HCT116 (cell line): Measurements from ENCODE around the gene DNASE1L3. TPM values are rescaled to one million over a fixed set of nuclear protein-coding genes. Genes with fewer than 3 reads are reported as not detected.

Experiments used
- ATAC-seq: fragments of 200-7000 bp; cut with Tn5 transposase; 2 replicates; pipeline ENCODE4 v1.9.1; 2020; ENCODE audit warnings: mild to moderate bottlenecking, moderate library complexity
- BruUV-seq: library from RNA; stranded (reverse); fragments of 400-500 nt; replicated peaks from 2 replicates; lab custom pipeline; 2021; lab: Mats Ljungman, UMichigan
- CTCF ChIA-PET: fragments of 300-600 bp; sonication (Branson Sonifier 250); formaldehyde crosslinking; loops from one replicate; lab custom pipeline; 2021; ENCODE audit warnings: antibody characterized with exemption; lab: Charles Lee
- POLR2A ChIA-PET: fragments of 300-600, 350-600 bp; sonication (Branson Sonifier 250); formaldehyde crosslinking; loops from one replicate; lab custom pipeline; 2021; ENCODE audit warnings: antibody characterized with exemption; lab: Charles Lee
- RAD21 ChIA-PET, 2 experiments: fragments of 300-600 bp; sonication (Branson Sonifier 250); formaldehyde crosslinking; loops; one replicate each; lab custom pipeline; 2023; ENCODE audit warnings: low total read pairs in 2 of 2; ENCODE audit not compliant: uncharacterized antibody in 2 of 2, unreplicated experiment in 2 of 2, low non-redundant PET in 1 of 2; lab: Charles Lee
- DNase-seq: peaks from one replicate; pipeline ENCODE4 v3.0.0-alpha.2; 2010; ENCODE audit warnings: low read depth, low spot score
- H2AFZ ChIP-seq: fragments of 200-600 bp; shearing (Covaris generic), sonication (generic); 2 replicates; pipeline ENCODE4 v1.6.1; 2017; ENCODE audit warnings: low read depth, mixed run types, mixed read lengths, antibody characterized with exemption, low read length; ENCODE audit not compliant: poor library complexity, severe bottlenecking
- H3K27ac ChIP-seq: 2 replicates; pipeline ENCODE4 v1.5.1; 2012; ENCODE audit warnings: low read depth, low read length
- H3K27me3 ChIP-seq: fragments of 200-600 bp; sonication (generic); 2 replicates; pipeline ENCODE4 v1.6.1; 2016; ENCODE audit warnings: mixed run types, low read length, mixed read lengths; ENCODE audit not compliant: insufficient read depth
- H3K36me3 ChIP-seq, 2 experiments: fragments of 200-500 bp in 1 of 2; fragments of 200-600 bp in 1 of 2; sonication (Bioruptor generic) in 1 of 2; sonication (generic) in 1 of 2; 2 replicates each; pipeline versions ENCODE4 v1.5.1 to v1.6.1; 2014 to 2016; ENCODE audit warnings: low read length in 2 of 2, inconsistent platforms in 1 of 2, mixed read lengths in 1 of 2, mixed run types in 1 of 2; ENCODE audit not compliant: insufficient read depth in 2 of 2, control insufficient read depth in 1 of 2
- H3K4me1 ChIP-seq, 2 experiments: fragments of 200-600 bp in 1 of 2; sonication (generic) in 1 of 2; 2 replicates each; pipeline versions ENCODE4 v1.5.1 to v1.6.1; 2012 to 2017; ENCODE audit warnings: low read length in 2 of 2, inconsistent platforms in 1 of 2, mild to moderate bottlenecking in 1 of 2, mixed read lengths in 1 of 2, mixed run types in 1 of 2, moderate library complexity in 1 of 2; ENCODE audit not compliant: insufficient read depth in 2 of 2, control insufficient read depth in 1 of 2
- H3K4me2 ChIP-seq: fragments of 200-600 bp; sonication (generic); 2 replicates; pipeline ENCODE4 v1.6.1; 2017; ENCODE audit warnings: mixed run types, low read length, mixed read lengths
- H3K4me3 ChIP-seq, 2 experiments: fragments of 200-600 bp in 1 of 2; sonication (generic) in 1 of 2; replicated peaks in 1 of 2; 2 replicates each; pipeline ENCODE4 v1.5.1; 2011 to 2016; ENCODE audit warnings: low read length in 2 of 2, control low read depth in 1 of 2, low read depth in 1 of 2, mild to moderate bottlenecking in 1 of 2, mixed read lengths in 1 of 2, mixed run types in 1 of 2
- H3K79me2 ChIP-seq: fragments of 200-600 bp; sonication (generic); 2 replicates; pipeline ENCODE4 v1.6.1; 2017; ENCODE audit warnings: mild to moderate bottlenecking, mixed run types, low read length, moderate library complexity, mixed read lengths; ENCODE audit not compliant: insufficient read depth
- H3K9ac ChIP-seq: fragments of 200-600 bp; sonication (generic); 2 replicates; pipeline ENCODE4 v1.6.1; 2016; ENCODE audit warnings: low read length, mixed read lengths
- H3K9me2 ChIP-seq: fragments of 200-600 bp; sonication (generic), shearing (Covaris generic); 2 replicates; pipeline ENCODE4 v1.6.1; 2017; ENCODE audit warnings: mixed run types, mild to moderate bottlenecking, moderate library complexity; ENCODE audit not compliant: insufficient read depth
- H3K9me3 ChIP-seq, 2 experiments: fragments of 200-500 bp in 1 of 2; fragments of 200-600 bp in 1 of 2; sonication (Bioruptor generic) in 1 of 2; sonication (generic) in 1 of 2; 2 replicates each; pipeline ENCODE4 v1.6.1; 2014 to 2017; ENCODE audit warnings: low read length in 2 of 2, mixed read lengths in 2 of 2, inconsistent platforms in 1 of 2, low read depth in 1 of 2, mild to moderate bottlenecking in 1 of 2, mixed run types in 1 of 2, moderate library complexity in 1 of 2; ENCODE audit not compliant: control insufficient read depth in 1 of 2, insufficient read depth in 1 of 2
- H4K20me1 ChIP-seq: fragments of 200-600 bp; sonication (generic), shearing (Covaris generic); 2 replicates; pipeline ENCODE4 v1.6.1; 2017; ENCODE audit warnings: mixed run types, mild to moderate bottlenecking, moderate library complexity; ENCODE audit not compliant: insufficient read depth
- ATF3 ChIP-seq: IDR thresholded peaks from 2 replicates; pipeline ENCODE4 v1.6.1; 2012
- CTCF ChIP-seq, 3 experiments: fragments of 200-600 bp in 1 of 3; sonication (generic) in 1 of 3; IDR thresholded peaks in 2 of 3; conservative IDR thresholded peaks in 1 of 3; 2 replicates each; pipeline ENCODE4 v1.5.1; 2012 to 2017; ENCODE audit warnings: low read depth in 2 of 3, low read length in 2 of 3, antibody characterized with exemption in 1 of 3, borderline replicate concordance in 1 of 3, control low read depth in 1 of 3, mild to moderate bottlenecking in 1 of 3, mixed read lengths in 1 of 3, mixed run types in 1 of 3, moderate library complexity in 1 of 3; ENCODE audit not compliant: insufficient read depth in 1 of 3
- EGR1 ChIP-seq: IDR thresholded peaks from 2 replicates; pipeline ENCODE4 v1.6.1; 2012; ENCODE audit warnings: low read depth
- ELF1 ChIP-seq: IDR thresholded peaks from 2 replicates; pipeline ENCODE4 v1.6.1; 2012; ENCODE audit warnings: low read depth, borderline replicate concordance
- EZH2 ChIP-seq: fragments of 200-600 bp; sonication (generic); IDR thresholded peaks from 2 replicates; pipeline ENCODE4 v1.6.1; 2017; ENCODE audit warnings: antibody characterized with exemption, mixed run types
- FOSL1 ChIP-seq: IDR thresholded peaks from 2 replicates; pipeline ENCODE4 v1.6.1; 2012; ENCODE audit warnings: low read depth
- JUND ChIP-seq: IDR thresholded peaks from 2 replicates; pipeline ENCODE4 v1.6.1; 2012
- MAX ChIP-seq: IDR thresholded peaks from 2 replicates; pipeline ENCODE4 v1.6.1; 2012
- POLR2A ChIP-seq: IDR thresholded peaks from 2 replicates; pipeline ENCODE4 v1.7.0; 2011; ENCODE audit warnings: borderline replicate concordance; ENCODE audit not compliant: insufficient read depth, insufficient read length; ENCODE audit errors: extremely low read depth
- POLR2AphosphoS5 ChIP-seq: IDR thresholded peaks from 2 replicates; pipeline ENCODE4 v1.6.1; 2011; ENCODE audit warnings: mild to moderate bottlenecking, low read depth, low read length, moderate library complexity
- RAD21 ChIP-seq: IDR thresholded peaks from 2 replicates; pipeline ENCODE4 v1.6.1; 2012; ENCODE audit warnings: low read depth, mild to moderate bottlenecking
- SP1 ChIP-seq: IDR thresholded peaks from 2 replicates; pipeline ENCODE4 v1.6.1; 2012; ENCODE audit warnings: low read depth
- TCF7L2 ChIP-seq: IDR thresholded peaks from 2 replicates; pipeline ENCODE4 v1.7.0; 2011; ENCODE audit warnings: borderline replicate concordance, inconsistent platforms; ENCODE audit not compliant: insufficient read depth, insufficient read length; ENCODE audit errors: extremely low read depth
- YY1 ChIP-seq: IDR thresholded peaks from 2 replicates; pipeline ENCODE4 v1.6.1; 2011; ENCODE audit warnings: low read length, low read depth, moderate library complexity, mild to moderate bottlenecking; ENCODE audit not compliant: insufficient replicate concordance; ENCODE audit errors: extremely low read depth
- ZFX ChIP-seq: fragments of 450-650 bp; IDR thresholded peaks from 2 replicates; pipeline ENCODE4 v1.6.1; 2017
- ZNF274 ChIP-seq: fragments of 200-500 bp; sonication (Bioruptor generic); IDR thresholded peaks from 2 replicates; pipeline ENCODE4 v1.6.1; 2014; ENCODE audit warnings: mild to moderate bottlenecking, low read depth, low read length, inconsistent platforms
- intact Hi-C: fragments of 100-400 bp; cut with micrococcal nuclease; formaldehyde crosslinking; loops from 2 replicates; pipeline ENCODE4 v1.10.0; 2022
- total RNA-seq: library from RNA; stranded (reverse); gene quantifications from one replicate; pipeline ENCODE4 v1.2.1, GENCODE V29; 2021; ENCODE audit not compliant: unreplicated experiment
- TF ChIP-seq, protein P1 (sequence below): IDR thresholded peaks from 2 replicates; pipeline ENCODE4 v1.6.1; 2012; ENCODE audit warnings: low read depth
- TF ChIP-seq, protein P2 (sequence below): IDR thresholded peaks from 2 replicates; pipeline ENCODE4 v1.6.1; 2011; ENCODE audit warnings: mild to moderate bottlenecking, low read length, moderate library complexity; ENCODE audit not compliant: insufficient replicate concordance; ENCODE audit errors: extremely low read depth

Gene DNASE1L3
- total RNA-seq, 1 experiment from 2014 or later: not detected

- Histone ChIP-seq H3K36me3 (no peaks in the 10 kb centered on the region), H3K4me1 (peaks cover 18 to 29% of the 10 kb centered on the region in 2 experiments), H3K4me3 (no peak overlapping the region), H3K27ac (no peak overlapping the region), H4K20me1 (no peaks in the 10 kb centered on the region), H3K9ac (no peak overlapping the region), H3K4me2 (no peak overlapping the region), H3K9me3 (no peaks in the 10 kb centered on the region), H2AFZ (peak overlapping the region; percentile 3), H3K9me2 (no peaks in the 10 kb centered on the region), H3K79me2 (no peaks in the 10 kb centered on the region), H3K27me3 (no peaks in the 10 kb centered on the region)
- POLR2A ChIA-PET: interaction anchor here (0.7 kb wide), 1 partner anchor 972 kb away, joined by 3 read pairs; no protein-coding TSS in a partner anchor
- ATAC-seq (peak; percentile 22; the same call in 1 of the 2 replicates), DNase-seq (no peak)
- RAD21 ChIA-PET: no interaction called here
- intact Hi-C loops: no loop called here
- BruUV-seq: no TSS peak
- CTCF ChIA-PET: no interaction called here
- no peak for TF ChIP-seq POLR2A
- TF ChIP-seq ELF1: no peak
- no peak for TF ChIP-seq RAD21
- TF ChIP-seq POLR2AphosphoS5: no peak
- TF ChIP-seq, protein P1, sequence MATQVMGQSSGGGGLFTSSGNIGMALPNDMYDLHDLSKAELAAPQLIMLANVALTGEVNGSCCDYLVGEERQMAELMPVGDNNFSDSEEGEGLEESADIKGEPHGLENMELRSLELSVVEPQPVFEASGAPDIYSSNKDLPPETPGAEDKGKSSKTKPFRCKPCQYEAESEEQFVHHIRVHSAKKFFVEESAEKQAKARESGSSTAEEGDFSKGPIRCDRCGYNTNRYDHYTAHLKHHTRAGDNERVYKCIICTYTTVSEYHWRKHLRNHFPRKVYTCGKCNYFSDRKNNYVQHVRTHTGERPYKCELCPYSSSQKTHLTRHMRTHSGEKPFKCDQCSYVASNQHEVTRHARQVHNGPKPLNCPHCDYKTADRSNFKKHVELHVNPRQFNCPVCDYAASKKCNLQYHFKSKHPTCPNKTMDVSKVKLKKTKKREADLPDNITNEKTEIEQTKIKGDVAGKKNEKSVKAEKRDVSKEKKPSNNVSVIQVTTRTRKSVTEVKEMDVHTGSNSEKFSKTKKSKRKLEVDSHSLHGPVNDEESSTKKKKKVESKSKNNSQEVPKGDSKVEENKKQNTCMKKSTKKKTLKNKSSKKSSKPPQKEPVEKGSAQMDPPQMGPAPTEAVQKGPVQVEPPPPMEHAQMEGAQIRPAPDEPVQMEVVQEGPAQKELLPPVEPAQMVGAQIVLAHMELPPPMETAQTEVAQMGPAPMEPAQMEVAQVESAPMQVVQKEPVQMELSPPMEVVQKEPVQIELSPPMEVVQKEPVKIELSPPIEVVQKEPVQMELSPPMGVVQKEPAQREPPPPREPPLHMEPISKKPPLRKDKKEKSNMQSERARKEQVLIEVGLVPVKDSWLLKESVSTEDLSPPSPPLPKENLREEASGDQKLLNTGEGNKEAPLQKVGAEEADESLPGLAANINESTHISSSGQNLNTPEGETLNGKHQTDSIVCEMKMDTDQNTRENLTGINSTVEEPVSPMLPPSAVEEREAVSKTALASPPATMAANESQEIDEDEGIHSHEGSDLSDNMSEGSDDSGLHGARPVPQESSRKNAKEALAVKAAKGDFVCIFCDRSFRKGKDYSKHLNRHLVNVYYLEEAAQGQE: no peak
- no peak for TF ChIP-seq MAX
- TF ChIP-seq EZH2: no peak
- TF ChIP-seq YY1: no peak
- TF ChIP-seq ZNF274: no peak
- TF ChIP-seq, protein P2, sequence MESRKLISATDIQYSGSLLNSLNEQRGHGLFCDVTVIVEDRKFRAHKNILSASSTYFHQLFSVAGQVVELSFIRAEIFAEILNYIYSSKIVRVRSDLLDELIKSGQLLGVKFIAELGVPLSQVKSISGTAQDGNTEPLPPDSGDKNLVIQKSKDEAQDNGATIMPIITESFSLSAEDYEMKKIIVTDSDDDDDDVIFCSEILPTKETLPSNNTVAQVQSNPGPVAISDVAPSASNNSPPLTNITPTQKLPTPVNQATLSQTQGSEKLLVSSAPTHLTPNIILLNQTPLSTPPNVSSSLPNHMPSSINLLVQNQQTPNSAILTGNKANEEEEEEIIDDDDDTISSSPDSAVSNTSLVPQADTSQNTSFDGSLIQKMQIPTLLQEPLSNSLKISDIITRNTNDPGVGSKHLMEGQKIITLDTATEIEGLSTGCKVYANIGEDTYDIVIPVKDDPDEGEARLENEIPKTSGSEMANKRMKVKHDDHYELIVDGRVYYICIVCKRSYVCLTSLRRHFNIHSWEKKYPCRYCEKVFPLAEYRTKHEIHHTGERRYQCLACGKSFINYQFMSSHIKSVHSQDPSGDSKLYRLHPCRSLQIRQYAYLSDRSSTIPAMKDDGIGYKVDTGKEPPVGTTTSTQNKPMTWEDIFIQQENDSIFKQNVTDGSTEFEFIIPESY: no peak
- TF ChIP-seq EGR1: no peak
- no peak for TF ChIP-seq SP1
- TF ChIP-seq CTCF (IDR thresholded peaks at IDR 0.05 in 2 of 3, conservative IDR thresholded peaks at IDR 0.05 in 1 of 3; ENCODE audit: borderline replicate concordance in 1 of 3, insufficient read depth in 1 of 3, low read depth in 2 of 3, low read length in 2 of 3): peak in 2 of 3 experiments; percentile 26 to 30; a peak in 1 of 6 replicates
- TF ChIP-seq TCF7L2: no peak
- 0 out of 2 replicates have a peak, but pooled peaks have one; percentile 9 for TF ChIP-seq JUND
- no peak for TF ChIP-seq ZFX
- no peak for TF ChIP-seq ATF3
- TF ChIP-seq FOSL1: peak; percentile 34; the same call in 1 of the 2 replicates
Measured at GRCh38 chr3:58214484-58215316, 3.9 kb upstream of the DNASE1L3 start.
